HG03439 (cell line): ENCODE data around the gene SDK1.

Experiments used
- ATAC-seq: cut with Tn5 transposase; IDR thresholded peaks from one replicate; pipeline ENCODE4 v1.9.1; 2021; ENCODE audit warnings: mild to moderate bottlenecking, moderate library complexity; ENCODE audit not compliant: unreplicated experiment

The SDK1 gene

DNA sequence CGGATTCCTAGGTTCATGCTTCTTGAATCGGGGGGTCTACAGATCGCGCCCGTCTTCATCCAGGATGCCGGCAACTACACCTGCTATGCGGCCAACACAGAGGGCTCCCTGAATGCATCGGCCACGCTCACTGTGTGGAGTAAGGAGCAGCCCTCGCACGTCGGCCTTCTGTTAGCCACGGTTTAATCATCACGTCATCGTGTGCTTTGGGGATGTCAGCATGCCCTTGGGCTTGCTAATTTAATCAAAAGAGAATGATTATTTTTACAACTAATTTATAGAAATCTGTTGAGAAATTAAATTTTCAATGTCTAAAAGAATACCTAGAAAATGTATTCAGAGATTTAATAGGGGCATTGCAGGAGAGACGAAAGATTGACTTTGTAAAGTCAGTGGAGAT is 668.2 kb downstream of the SDK1 start:
- ATAC-seq: no peak

GRCh38 chr7:3971323-3971722 is 670.3 kb downstream of the SDK1 start:
- no peak for ATAC-seq

- no peak for ATAC-seq
These were observed 672.2 kb downstream of the SDK1 start for GRCh38 chr7:3973264-3973663.

- no peak for ATAC-seq
These were observed 673.3 kb downstream of the SDK1 start for GRCh38 chr7:3974329-3974728.

GRCh38 chr7:3975371-3975770 is 674.3 kb downstream of the SDK1 start:
- ATAC-seq: no peak

DNA sequence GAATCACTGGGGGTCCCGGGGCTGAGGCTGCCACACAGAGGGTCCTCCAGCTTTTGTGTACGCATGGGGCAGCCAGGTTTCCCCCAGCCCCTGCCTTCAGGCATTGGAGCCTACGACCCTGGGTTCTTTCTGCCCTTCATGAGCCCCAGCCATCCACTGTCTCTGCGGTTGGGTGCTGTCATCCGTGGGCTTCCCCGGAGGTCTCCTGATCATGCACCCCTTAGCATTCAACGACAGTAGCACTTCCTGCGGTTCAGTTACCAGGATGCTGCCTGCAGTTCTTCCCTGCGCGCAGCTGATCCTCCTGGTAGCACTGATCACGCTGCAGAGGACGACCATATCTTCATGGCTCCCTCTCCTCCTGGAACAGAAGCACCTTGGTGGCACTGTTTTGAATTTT is 676.3 kb downstream of the SDK1 start:
- no peak for ATAC-seq

DNA sequence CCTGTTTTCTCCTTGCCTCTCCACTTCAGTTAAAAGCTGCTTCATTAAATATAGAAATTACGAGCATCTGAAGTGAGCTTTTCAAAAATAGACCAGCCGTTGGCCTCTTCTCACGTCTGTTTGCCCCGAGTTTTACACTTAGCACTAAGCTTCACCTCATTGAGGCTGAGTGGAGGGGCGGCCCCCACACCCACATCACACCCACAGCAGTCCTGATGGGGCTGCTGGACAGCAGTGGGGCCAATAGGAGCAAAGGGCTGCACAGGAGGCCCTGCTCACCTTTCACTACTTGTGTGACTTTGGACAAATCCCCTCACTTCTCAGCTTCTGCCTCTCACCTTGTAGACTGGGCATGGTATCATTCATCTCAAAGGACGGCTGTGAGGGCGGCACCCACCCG is 677.8 kb downstream of the SDK1 start:
- no peak for ATAC-seq

GRCh38 chr7:3979611-3980299 is 678.7 kb downstream of the SDK1 start:
- no peak for ATAC-seq

DNA sequence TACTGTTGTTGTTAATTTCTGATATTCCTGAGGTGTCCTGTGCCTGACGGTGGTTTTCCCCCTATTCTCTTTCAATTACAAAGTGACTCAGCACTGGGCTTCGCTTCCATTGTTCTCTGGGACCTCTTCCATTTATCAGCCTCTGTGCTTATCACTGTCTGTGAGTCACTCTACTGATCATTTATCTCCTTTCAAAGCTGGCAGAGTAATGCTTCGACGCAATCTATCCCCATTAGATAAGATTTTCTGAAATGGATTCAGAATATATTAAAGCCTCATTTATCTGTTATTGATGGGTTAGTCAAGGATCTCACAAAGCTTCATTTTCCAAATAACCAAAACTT is 679.2 kb downstream of the SDK1 start:
- no peak for ATAC-seq

GRCh38 chr7:3981281-3981680 is 680.2 kb downstream of the SDK1 start:
- no peak for ATAC-seq

- no peak for ATAC-seq
These were observed 683.4 kb downstream of the SDK1 start for GRCh38 chr7:3984456-3984855.

DNA sequence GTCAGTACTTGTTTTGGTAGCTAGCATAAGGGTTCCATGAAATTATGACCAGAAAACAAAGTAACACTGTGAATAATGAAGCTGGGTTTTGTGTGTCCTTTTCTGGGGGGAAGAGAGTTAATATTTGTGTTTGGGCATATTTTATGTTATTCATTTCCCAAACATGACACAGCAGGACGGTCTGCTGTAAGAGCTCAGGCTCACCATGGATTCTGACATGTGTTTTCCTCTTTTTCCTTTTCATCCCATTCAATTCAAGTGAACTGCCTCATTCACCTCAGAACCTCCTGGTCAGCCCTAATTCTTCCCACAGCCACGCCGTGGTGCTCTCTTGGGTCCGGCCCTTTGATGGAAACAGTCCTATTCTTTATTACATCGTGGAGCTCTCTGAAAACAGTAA is 685.9 kb downstream of the SDK1 start:
- no peak for ATAC-seq

- no peak for ATAC-seq
These were observed 686.4 kb downstream of the SDK1 start for GRCh38 chr7:3987426-3987927.

- ATAC-seq: no peak
These were observed 688.7 kb downstream of the SDK1 start for GRCh38 chr7:3989723-3990122.

DNA sequence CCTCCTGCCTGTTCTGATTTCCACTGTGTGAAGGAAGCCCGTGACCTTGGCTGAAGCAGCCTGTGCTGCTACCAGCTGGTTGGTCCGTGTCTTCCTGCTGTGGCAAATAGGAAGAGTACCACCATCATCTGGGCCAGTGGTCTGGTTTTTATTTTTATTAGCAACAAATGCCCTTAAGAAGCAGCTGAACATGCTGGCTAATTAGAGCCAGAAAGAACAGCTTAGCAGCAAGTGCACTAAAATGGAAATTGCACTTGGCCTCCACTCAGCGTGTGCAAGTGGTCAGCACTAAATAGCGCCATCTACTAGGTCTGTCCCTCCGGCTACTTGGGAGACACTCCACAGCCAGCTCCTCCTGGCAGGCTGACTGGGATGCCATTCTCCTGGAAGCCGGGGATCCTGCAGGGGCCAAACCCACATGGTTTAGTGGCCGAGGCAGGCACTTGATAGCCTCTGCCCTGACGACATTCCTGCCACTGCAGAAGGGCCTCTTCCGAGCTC is 690.7 kb downstream of the SDK1 start:
- no peak for ATAC-seq

GRCh38 chr7:3992841-3993240 is 691.8 kb downstream of the SDK1 start:
- ATAC-seq: no peak

DNA sequence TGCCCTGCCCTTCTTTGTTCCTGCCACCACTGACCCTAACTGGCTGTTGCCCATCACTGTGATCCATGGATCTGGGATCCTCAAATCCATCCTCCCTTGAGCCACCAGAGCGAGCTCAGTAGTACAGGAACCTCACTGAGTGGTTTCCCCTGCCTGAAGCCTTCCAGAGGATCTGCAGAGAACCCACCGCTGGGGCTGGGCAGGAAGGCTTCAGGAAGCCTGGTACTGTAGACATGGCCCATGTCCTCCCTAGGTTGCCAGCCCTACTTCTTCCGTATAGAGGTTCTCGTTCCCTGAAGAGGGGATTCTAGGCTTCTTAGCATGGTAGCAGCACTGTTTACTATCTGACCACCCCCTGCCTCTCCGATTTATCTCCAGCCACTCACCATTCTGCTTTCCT is 693.7 kb downstream of the SDK1 start:
- ATAC-seq: no peak

GRCh38 chr7:3995187-3995586 is 694.1 kb downstream of the SDK1 start:
- ATAC-seq: no peak

- no peak for ATAC-seq
These were observed 697.0 kb downstream of the SDK1 start for GRCh38 chr7:3998060-3998459.

DNA sequence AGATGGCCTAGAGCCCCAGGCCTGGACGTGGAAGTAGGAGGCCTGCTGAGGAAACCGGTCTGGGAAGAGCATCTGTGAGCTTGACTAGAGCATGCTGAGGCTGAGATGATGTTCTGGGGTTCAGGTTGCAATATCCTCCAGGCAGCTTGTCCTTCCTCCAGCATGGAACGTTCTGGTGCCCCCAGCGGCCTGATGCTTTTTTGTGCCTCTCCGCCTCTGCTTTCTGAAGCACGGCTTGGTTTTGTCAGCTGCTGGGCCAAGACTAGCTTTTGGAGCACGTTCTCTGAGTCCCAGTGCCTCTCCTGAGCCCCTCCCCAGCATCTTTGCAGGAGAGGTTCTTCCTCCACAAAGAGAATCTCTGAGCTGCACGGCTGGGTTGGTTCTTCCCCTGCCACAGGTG is 699.1 kb downstream of the SDK1 start:
- no peak for ATAC-seq

GRCh38 chr7:4000934-4001333 is 699.9 kb downstream of the SDK1 start:
- no peak for ATAC-seq

GRCh38 chr7:4001742-4002141 is 700.7 kb downstream of the SDK1 start:
- no peak for ATAC-seq

DNA sequence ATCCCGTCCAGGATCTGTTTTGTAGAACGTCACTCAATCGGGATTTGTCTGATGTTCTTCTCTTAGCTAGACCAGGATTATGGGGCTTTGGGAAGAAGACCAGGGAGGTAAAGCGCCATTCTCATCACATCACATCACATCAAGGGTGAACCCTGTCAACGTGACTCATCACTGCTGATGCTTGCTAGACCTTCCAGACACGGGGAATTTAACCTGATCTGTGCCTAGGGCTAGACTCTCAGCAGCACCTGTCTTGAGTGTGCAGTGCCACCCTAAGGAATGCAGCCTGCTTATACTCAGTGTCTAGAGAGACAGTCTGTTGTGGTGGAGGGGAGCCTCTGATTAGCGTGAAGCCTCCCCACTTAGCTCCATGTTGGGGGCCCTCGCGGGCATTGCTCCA is 702.5 kb downstream of the SDK1 start:
- no peak for ATAC-seq
